Adipose tissue (tissue), 3 donors: Measurements from ENCODE around the gene CES4A. TPM values are rescaled to one million over a fixed set of nuclear protein-coding genes. Genes with fewer than 3 reads are reported as not detected.
"Not testable (repeated sequence)": the region's sequence is repeated elsewhere in the genome, so short reads cannot be mapped to it uniquely, and the experiment has no call there.

Source experiments
- H3K27ac ChIP-seq: one replicate; pipeline ENCODE4 v1.5.1; 2013; ENCODE audit warnings: low read depth, low read length
- WGBS, 3 donors: extraction: QIAGEN DNeasy Blood & Tissue Kit; methylation state at CpG; one replicate each; pipeline ENCODE4 v1.1.7; 2013; 5-methylcytosine and 5-hydroxymethylcytosine counted together
- polyA plus RNA-seq, 3 donors: library from polyadenylated mRNA; stranded (reverse); fragments of 200-250 nt; gene quantifications; one replicate each; pipeline ENCODE4 v1.2.3, GENCODE V29; 2013
- donor health status: healthy with polysubstance abuse.
- donor health status: Bipolar disorder and iron deficiency.
- donor health status: healthy.

The CES4A gene
- 10 to 100 TPM in 2 of 3 donors, 1 to 10 TPM in 1; 9.8 to 14.5 (median 11.2) TPM for polyA plus RNA-seq

- WGBS, 3 donors: 59 to 73% (median 69%) methylated on average over 11 of the region's 11 CpGs
- no peak within 1 kb of the TSS for H3K27ac ChIP-seq
Measured at GRCh38 chr16:66988197-66988788, at the start of gene CES4A. Gene CES4A (plus strand): TSS chr16:66988589. CDS start chr16:66988773, 184 bp downstream.

GRCh38 chr16:66939366-66939765 is 49.0 kb upstream of the CES4A start:
- H3K27ac ChIP-seq: no peak overlapping the region

GRCh38 chr16:66940236-66940635 is 48.2 kb upstream of the CES4A start:
- 94 to 97% (median 96%) methylated on average over 16 of the region's 16 CpGs for WGBS, 3 donors
- H3K27ac ChIP-seq: no peak overlapping the region

- H3K27ac ChIP-seq: no peak overlapping the region
- WGBS, 3 donors: 80 to 97% (median 91%) methylated on average over 5 of the region's 5 CpGs
Measured at GRCh38 chr16:66942981-66943380, 45.4 kb upstream of the CES4A start.

GRCh38 chr16:66943426-66944053 is 44.8 kb upstream of the CES4A start:
- WGBS, 3 donors: 91 to 93% (median 92%) methylated on average over 15 of the region's 15 CpGs
- H3K27ac ChIP-seq: no peak overlapping the region

- WGBS, 3 donors: 88 to 91% (median 90%) methylated on average over 5 of the region's 5 CpGs
- no peak overlapping the region for H3K27ac ChIP-seq
Measured at GRCh38 chr16:66944054-66944441, 44.3 kb upstream of the CES4A start.

- 79 to 87% (median 80%) methylated on average over 9 of the region's 9 CpGs for WGBS, 3 donors
Measured at GRCh38 chr16:66944971-66945370, 43.4 kb upstream of the CES4A start.

GRCh38 chr16:66945939-66946338 is 42.5 kb upstream of the CES4A start:
- 85 to 91% (median 85%) methylated on average over 4 of the region's 4 CpGs for WGBS, 3 donors
- H3K27ac ChIP-seq: no peak overlapping the region

More at GRCh38 chr16:66944971-66945370, 43.4 kb upstream of the CES4A start:
- H3K27ac ChIP-seq: not testable (repeated sequence)

- no peak overlapping the region for H3K27ac ChIP-seq
- WGBS, 3 donors: 68 to 74% (median 70%) methylated on average over 7 of the region's 7 CpGs
Measured at GRCh38 chr16:66946541-66946940, 41.8 kb upstream of the CES4A start.

GRCh38 chr16:66946974-66947301 is 41.5 kb upstream of the CES4A start:
- no peak overlapping the region for H3K27ac ChIP-seq
- 28 to 36% (median 34%) methylated on average over 5 of the region's 5 CpGs for WGBS, 3 donors

- H3K27ac ChIP-seq: no peak overlapping the region
- 0 to 2% (median 0%) methylated on average over 17 to 22 of the region's 23 CpGs for WGBS, 3 donors
Measured at GRCh38 chr16:66947302-66948065, 40.9 kb upstream of the CES4A start.

GRCh38 chr16:66948134-66948836 is 40.1 kb upstream of the CES4A start:
- no peak overlapping the region for H3K27ac ChIP-seq
- 2 to 4% (median 3%) methylated on average over 44 of the region's 44 CpGs for WGBS, 3 donors

GRCh38 chr16:66948837-66949225 is 39.6 kb upstream of the CES4A start:
- no peak overlapping the region for H3K27ac ChIP-seq
- 12 to 30% (median 17%) methylated on average over 20 to 21 of the region's 21 CpGs for WGBS, 3 donors

- 64 to 71% (median 65%) methylated on average over 6 of the region's 6 CpGs for WGBS, 3 donors
Measured at GRCh38 chr16:66949472-66949871, 38.9 kb upstream of the CES4A start.

GRCh38 chr16:66950437-66950836 is 38.0 kb upstream of the CES4A start:
- H3K27ac ChIP-seq: no peak overlapping the region
- 71 to 80% (median 77%) methylated on average over 2 of the region's 2 CpGs for WGBS, 3 donors

More at GRCh38 chr16:66949472-66949871, 38.9 kb upstream of the CES4A start:
- no peak overlapping the region for H3K27ac ChIP-seq

GRCh38 chr16:66950971-66951790 is 37.2 kb upstream of the CES4A start:
- no peak overlapping the region for H3K27ac ChIP-seq
- WGBS, 3 donors: 80 to 86% (median 84%) methylated on average over 4 of the region's 4 CpGs

- WGBS, 3 donors: 78 to 89% (median 87%) methylated on average over 7 of the region's 7 CpGs
- no peak overlapping the region for H3K27ac ChIP-seq
Measured at GRCh38 chr16:66952430-66953110, 35.8 kb upstream of the CES4A start.
